HG03469 (cell line): ENCODE results near the gene PHACTR1.
"Not testable (repeated sequence)": the region's sequence is repeated elsewhere in the genome, so short reads cannot be mapped to it uniquely, and the experiment has no call there.

Experiments used
- ATAC-seq: cut with Tn5 transposase; IDR thresholded peaks from one replicate; pipeline ENCODE4 v1.9.1; 2021; ENCODE audit warnings: mild to moderate bottlenecking, moderate library complexity, moderate number of reproducible peaks; ENCODE audit not compliant: unreplicated experiment

Gene PHACTR1

DNA sequence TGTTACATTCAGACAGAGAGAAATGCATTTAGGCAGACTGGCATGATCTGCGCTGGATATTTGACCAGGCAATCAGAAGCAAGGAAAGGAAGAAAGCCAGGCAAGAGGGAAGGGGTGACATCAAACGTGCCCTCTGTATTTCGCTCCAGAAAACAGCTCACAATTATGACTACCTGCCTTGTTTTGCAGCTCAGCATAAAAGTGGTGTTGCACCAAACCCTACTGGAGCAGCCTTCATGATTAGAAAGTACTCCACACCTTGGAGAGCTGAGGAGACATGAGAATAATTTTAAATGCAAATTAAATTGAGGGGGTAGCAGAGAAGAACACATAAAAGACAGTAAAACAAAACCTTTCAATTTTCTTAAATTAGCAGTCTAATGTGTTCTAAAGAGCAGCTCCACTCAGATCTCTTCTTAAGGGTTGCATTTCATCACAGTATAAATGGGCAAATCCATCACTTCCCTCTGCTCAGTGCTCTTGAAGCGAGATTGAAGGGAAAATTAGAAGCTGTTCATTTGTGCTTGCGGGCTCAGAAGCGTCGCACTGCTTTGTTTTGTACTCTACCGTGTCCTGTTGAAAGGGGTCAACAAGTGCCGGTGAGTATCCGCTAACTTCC is at the start of gene PHACTR1:
TSS of gene PHACTR1 (plus strand) at position 470 of the 619 bp plus-strand sequence.
- ATAC-seq, result no peak

DNA sequence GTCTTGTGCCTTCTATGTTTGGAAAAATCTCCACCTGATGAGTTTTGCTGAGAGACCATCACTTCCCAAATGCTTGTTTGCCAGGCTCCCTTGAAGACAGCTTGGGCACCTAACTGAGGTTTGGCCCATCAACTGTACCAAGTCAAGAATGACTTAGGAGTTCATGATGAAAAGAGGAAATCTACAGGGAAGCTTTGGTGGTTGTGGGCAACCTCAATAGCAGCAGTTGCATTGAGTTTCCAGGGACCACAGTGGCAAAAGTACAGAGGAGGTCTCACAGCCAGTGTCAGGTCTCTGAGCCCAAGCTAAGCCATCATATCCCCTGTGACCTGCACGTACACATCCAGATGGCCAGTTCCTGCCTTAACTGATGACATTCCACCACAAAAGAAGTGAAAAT is 49.7 kb upstream of the PHACTR1 start:
- no peak for ATAC-seq

DNA sequence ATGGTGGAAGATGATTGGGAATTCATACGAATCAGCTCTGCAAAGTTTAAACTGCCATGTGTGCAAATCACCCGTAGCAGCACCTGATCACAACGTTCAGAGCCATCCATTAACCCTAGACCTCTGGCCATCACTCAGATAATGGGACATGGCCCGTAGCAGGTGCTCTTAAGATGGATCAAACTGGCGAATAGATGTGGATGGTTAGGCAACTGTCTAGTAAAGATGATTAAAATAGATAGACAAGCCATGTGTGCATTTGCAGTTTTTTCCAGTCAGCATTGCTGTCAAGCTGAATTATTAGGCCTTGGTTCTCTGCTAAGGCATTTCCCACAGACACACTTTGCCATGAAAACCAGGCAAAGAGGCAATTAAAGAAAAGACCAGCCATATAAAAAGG is 40.6 kb upstream of the PHACTR1 start:
- ATAC-seq, result no peak

DNA sequence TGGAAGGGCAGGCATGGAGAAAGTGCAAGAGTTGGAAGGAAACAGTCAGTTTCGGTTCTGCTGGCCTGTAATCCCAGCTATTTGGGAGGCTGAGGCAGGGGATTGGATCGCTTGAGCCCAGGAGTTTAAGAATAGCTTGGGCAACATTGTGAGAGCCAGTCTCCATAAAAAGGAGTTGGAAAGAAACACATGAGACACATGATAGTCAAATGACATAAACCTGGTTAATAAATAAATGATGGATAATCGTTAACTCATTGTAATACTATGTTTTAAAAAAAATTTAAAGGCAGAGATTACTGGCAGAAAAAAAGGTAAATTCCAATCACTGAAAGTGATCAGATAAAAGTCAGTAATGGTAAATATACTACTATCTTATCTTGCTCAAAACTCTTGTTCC is 37.2 kb upstream of the PHACTR1 start:
- no peak for ATAC-seq

DNA sequence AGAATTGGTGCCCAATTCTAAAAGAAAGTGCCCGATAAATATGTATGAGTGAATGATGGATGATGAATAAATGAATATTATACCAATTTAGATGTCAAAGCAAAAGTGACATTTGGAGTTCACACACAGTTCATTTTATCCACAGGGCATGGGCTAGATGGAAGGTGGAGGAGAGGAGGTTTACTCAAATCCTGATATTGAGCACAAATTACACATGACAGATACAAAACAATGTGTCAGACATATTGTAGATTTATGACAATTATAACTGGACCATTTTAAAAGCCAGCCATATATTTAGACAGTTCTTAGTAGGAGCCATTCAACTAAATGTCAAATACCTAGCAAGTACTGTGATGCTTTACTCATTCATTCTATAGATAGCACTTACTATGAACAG is 23.4 kb upstream of the PHACTR1 start:
- no peak for ATAC-seq

DNA sequence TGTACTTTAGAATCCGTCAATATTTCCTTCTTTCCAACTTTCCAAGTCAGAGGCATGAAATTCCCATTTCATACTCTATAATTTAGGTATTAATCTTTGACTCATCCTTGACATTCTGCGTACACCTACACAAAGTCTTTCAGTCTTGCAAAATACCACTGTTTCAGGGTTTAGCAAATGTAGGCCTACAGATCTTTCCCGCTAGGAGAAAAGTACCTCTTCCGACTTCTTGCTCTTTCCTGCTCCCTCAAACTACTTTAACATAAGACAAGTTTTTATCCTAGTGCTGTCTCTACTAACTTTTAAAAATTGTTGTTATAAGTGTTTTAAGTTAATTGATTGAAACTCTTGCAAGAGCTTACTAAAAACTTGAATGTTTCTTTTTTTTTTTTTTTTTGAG is 18.3 kb upstream of the PHACTR1 start:
- no peak for ATAC-seq

DNA sequence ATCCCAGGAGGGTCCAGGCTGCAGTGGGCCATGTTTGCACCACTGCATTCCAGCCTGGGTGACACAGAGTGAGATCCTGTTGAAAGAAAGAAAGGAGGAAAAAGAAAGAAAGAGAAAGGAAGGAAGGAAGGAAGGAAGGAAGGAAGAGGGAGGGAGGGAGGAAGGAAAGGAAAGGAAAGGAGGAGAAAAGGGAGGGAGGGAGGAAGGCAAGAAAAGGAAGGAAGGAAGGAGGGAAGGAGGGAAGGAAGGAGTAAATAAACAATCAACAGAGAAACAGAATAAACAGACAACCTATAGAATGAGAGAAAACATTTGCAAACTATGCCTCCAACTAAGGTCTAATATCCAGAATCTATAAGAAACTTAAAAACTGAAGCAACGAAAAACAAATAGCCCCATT is 11.6 kb upstream of the PHACTR1 start:
- no peak for ATAC-seq

DNA sequence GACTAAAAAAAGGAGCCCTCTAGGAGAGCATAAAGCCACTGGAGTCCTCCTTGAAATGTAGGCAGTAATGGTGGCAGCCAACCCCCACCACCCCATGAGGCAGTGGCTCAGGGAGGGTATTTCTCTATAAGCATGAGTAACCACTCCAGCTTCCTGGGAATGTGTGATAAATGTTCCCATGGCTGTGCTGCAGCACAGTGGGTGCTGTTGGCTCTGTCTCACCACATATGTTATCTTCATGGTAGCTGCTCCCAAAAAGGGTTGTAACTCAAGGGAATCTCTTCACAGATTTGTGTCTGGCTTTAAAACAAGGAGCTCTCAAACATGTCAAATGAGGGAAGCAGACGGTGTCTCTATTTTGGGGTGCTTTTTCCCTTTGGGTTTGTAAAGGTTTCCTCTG is 7.5 kb upstream of the PHACTR1 start:
- ATAC-seq, result no peak

DNA sequence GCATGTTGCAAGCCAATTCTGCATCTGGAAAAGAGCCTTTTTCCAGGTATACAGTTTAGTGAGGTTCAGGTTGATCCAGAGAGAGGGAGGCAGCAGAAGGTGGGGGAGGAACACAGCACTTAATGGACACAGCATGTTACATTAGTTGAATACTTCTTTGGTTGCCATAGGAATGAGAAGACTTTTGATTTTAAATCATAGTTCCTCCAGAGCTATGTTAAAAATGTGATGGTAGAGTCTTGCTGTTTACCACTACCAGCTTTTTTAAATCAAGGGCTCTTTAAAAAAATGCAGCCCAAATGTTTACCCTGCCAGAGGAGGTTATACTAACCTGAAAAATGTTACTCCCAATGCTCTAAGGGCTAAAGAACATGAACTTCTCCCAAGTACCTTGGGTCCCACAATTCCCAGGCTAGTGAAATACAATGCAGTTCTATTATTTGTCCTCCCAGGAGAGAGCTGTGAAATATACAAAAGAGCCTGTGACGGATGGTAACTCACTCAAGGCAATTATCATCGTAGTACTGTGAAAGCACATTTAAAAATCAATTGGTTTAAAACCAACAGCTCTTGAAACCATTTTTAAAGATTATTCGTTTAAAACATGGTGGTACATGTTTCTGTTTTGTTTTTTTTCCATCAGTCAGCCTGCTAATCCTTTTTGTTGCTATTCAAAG is 6.9 kb upstream of the PHACTR1 start:
- no peak for ATAC-seq

DNA sequence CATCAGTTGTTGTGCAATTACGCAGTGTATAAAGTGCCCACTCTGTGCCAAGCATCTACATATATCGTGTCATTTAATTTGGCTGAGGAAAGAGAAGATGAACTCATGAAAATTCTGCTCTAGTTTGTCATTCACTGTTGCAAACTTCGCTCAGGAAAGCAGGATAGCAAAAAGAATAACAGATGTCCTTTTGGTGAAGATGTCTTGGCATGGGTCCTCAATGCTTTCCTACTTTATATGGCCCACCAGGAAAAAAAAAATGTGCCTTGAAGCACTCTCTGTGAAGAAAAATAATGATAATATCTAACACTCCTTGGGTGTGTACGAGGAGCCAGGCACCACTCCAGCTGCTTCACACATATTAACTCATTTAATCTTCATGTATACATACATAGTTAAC is 5.6 kb upstream of the PHACTR1 start:
- ATAC-seq, result no peak

DNA sequence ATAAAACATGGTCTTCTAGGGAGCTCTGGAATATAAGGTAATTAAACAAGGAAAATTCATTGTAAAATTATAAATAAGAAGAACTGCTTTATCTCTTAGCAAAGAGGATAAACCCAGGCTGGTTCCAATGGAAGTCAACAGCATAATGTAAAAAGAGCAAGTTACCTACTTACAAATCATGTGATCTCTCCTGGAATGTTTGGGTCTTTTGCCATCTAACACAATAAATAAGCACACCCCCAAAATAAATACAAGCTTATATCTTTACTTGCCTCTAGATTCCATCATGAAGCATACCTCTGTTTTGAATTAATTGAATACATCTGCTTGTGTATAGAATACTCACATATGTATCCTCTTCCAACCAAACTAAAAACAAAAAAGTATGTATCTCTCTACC is 2.5 kb upstream of the PHACTR1 start:
- no peak for ATAC-seq

DNA sequence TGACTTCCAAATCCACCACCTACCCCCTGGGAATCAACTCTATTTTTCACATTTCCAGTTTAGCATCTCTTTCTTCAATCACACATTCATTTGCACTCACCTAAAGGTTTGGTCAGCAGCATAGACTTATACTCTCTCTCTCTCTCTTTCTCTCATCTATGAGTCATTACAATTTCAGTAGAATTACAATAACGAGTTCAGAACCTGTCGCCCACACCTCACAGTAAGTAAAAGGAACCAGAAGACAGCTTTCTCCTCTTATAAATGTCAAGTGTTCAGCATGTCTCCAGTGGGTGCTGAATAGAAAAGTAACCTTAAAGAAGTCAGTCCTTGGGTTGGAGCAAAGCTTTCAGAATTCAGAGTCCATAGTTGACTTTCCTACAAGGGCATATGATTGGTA is 1.1 kb upstream of the PHACTR1 start:
- ATAC-seq, result no peak

DNA sequence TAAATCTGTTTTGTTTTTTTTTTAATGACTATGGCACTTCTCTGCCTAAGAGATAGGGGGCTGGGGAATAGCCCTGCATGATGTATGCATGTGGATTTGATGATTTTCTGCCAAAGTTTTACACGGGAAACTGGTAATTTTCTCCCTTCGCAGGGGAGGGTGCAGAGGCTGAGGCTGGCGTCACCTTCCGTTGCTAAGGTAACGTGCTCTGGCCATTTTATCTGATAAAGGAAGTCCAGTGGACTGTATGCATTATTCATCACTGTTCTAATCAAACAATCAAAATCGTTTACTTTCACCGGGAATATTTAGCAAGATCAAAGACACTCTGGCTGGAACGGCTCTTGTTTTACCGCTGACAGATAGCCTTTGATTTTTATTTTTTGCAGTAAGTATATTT is 789 bp downstream of the PHACTR1 start:
- ATAC-seq, result no peak

DNA sequence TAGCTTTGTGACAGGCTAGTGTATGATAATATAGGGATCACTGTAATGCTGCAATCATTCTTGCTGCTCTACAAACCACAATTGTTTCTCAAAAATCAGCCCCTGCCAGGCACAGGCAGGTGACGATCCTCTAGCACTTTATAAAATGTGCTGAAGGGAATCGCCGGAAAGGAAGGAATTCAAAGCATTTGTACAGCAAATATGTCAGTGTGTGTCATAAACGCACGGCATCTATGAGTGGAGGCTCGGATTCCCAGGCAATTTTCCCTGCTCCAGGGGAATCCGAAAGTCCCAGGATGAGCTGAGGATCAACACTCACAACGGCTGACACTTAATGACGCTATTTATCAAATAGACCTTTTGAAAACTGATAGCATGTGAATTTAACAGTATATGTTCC is 1.4 kb downstream of the PHACTR1 start:
- no peak for ATAC-seq

DNA sequence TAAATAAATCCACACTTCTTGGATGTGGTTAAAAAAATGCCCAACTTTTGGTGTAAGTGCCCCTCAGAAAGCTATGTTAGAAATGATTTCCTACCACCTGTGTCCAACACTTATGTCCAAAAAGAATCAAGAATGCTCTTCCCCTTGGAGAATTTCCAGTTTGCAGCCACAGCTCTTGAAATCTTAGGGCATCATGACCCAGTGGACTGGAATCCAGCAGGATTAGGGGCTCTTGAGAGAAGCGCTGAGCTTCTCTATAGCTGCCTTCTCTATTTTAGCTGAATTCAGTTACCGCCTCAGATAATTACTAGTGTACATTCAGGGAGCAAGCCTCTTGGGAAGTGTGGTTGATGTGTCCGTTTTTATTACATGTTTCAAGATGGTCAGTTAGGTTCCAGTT is 2.5 kb downstream of the PHACTR1 start:
- no peak for ATAC-seq

DNA sequence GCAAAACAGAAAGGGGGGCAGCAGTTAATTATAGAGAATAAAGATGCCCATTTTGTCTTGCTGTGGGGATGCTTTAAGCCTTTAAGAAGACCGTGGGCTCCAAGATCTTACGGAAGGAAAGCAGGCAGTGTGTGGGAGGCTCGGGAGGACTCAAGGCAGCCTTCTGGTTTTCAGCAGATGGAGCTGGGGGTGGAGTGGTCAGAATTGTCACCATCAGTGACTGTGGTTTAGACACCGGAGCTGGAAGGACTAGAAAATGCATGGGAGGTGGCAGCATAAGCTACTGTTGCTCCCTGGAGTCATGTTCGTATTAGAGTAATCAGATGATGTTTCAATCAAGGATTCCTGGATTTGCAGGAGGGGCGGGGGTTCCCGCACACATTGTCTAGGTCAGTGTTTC is 3.7 kb downstream of the PHACTR1 start:
- ATAC-seq, result no peak

DNA sequence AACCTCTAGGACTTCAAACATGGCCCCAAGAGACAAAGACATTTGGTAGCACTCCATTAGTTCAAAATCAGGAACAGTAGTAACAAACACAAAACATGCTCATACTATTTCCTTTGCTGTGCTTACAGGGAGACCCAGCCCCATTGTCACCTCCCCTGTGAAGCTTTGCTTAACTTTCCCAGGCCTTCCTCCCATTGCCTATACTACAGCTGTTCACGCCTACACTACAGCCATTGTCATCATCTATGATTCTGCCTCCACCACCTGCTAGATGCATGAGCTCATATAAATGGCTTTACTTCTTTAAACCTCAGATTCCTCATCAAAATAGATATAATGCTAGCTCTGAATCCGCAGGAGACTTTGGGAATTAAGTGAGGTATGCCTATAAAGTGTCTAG is 8.7 kb downstream of the PHACTR1 start:
- ATAC-seq, result no peak

DNA sequence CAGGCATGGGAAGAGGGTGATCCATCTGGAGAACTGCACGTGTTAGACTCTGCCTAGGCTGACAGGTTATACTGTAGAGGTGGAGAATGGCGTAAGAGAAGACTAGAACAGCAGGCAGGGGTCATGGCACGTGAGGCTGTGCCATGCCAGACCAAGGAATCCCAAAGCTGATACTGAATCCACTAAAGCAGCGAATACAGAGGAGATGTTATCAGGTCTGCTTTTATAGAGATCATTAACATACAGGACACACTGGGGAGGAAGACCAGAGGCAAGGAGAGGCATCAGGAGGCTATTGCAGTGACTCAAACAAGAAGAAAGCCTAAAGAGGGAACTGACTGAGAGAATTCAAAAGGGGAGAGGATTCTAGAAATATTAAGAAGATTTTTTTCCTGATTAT is 12.9 kb downstream of the PHACTR1 start:
- ATAC-seq, result no peak

DNA sequence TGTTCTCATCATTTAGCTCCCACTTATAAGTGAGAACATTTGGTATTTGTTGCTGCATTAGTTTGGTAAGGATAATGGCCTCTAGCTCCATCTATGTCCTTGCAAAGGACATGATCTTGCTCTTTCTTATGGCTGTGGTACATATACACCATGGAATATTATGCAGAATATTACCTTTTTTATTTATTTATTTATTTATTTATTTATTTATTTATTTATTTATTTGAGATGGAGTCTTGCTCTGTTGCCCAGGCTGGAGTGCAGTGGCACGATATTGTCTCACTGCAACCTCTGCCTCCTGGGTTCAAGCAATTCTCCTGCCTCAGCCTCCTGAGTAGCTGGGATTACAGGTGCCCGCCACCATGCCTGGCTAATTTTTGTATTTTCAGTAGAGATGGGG is 14.2 kb downstream of the PHACTR1 start:
- not testable (repeated sequence) for ATAC-seq

DNA sequence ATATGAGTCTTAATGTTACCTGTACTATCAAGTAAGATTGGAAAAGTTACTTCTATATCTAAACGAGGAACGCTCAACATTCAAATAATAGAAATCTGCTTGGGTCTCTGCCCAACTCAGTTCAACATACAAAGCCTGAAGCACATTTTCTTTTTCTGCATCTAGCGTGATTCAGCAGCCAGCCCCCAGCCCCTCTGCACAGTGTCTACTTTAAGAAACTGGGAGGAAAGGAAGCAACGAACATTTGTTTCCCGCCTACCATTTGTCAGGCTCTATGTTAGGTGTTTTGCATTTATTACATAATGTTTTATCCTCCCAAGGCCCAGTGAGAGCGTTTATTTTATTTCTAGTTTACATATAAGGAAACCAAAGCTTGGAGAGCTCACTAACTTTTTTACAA is 17.3 kb downstream of the PHACTR1 start:
- ATAC-seq, result no peak

DNA sequence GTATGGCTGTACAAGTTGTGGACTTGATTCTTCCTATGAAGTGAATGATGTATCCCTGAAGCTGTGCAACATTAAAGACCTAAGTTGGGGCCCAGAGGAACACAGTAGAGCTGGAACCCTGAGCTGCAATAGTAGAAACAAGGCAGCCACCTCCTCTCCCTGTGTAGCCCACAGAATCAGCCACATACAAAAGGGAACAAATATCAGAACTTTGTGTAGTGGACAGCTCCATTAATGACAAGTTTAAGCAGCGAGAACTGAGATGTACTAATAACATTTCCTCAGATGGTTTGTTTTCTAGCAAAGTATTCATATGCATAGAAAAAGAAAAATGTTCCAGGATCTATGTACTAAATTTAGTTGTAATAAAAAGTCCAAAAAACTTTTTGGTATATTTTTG is 19.2 kb downstream of the PHACTR1 start:
- ATAC-seq, result no peak

DNA sequence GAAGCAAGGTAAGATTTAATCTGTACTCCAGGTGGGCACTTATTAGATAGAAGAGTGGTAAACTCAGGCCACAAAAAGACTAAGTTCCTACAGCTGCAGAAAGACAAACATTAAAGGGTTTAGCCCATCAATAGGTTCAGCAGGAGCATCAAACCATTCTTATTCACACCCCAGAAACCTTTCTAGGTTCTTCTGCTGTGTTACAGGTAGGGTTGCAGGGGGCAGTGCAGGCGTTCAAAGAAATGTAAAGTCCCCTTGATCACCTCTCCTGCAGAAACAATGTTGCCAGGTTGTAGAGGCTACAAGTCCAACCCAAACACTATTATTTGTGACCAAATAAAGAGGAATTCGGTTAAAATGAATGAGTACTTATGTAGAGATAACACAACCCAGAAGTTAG is 31.8 kb downstream of the PHACTR1 start:
- ATAC-seq, result no peak
